Stimulated activated CD8-positive, alpha-beta memory T cell treated with anti-CD3 and anti-CD28 coated beads, Interleukin-4, amount 100 ng/mL, for 4 hours (primary cell): ENCODE data around the gene NTM.

Experiments used
- DNase-seq, 2 donors: peaks; one replicate each; pipeline ENCODE4 v3.0.0-alpha.2; 2020; ENCODE audit warnings: low read depth in 2 of 2, low spot score in 1 of 2

NTM gene

DNA sequence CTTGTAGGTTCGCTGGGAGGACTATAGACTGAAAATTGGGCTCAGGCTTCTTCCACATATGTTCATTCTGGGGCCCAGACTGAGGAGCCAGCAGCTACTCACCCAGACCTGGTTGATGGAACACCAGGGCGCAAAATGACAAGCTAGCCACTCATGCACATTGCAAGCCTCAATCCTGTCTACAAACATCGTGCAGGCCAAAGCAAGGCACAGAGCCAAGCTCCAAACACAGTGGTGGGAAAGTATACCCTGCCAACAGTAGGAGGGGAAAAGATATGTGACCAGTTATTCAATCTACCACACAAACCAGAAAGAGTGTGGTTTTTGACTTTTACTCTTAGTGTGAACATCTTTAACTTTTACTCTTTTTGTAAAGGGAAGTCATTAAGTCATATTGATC is 660.5 kb downstream of the NTM start:
- DNase-seq = no peak

DNA sequence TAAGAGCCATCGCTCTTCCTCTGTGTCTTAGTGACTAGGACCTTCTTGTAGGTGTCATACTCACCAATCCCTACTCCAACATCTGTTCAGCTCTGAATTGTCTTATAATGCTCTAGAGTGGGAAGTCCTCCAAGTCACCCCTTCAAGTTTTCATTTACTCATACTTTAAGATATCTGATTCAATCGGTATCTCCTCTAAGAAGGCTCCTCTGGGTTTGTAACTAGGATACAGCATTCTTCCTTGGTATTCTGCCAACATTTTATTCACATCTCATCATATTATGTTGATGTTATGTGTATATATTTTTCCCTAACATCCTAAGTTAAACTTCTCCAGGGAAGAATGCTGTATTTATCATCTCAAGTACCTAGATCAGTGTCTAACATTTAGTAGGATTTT is 662.1 kb downstream of the NTM start:
- no peak for DNase-seq

DNA sequence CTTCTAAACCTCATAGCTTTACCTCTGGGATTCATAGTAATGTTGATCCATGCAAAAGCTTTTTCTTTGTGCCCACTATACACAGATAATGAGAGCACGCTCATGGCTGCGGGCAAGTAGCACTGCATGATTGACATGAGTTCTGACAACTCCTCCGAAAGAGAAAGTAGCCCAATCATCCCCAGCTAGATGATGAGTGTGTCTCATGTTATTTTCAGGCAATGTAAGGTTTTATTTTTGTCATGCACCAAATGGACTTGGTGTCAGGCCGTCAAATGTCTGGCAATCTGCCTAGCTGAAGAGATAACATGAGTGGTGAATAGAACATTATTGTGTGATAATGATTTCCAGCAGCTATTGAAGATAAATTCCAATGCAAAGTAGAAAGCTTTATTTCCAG is 662.6 kb downstream of the NTM start:
- DNase-seq = no peak

DNA sequence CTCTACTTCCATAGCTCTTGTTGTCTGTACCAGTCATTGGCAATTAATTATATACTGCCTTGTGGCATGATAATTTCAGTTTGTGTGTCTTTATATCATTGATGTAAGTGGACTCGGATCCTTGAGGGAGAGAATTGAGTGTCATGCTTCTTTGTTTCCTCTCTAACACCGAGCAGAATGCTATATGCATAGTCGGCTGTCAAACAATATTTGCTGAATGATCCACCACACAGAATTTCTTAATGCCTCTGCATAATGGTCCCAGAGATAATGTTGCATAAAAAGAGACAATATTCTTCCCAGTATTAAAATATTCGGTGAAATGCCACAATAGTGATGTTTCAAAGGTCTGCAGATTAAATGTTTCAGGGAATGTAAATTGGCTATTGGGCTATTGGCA is 664.8 kb downstream of the NTM start:
- DNase-seq = no peak

DNA sequence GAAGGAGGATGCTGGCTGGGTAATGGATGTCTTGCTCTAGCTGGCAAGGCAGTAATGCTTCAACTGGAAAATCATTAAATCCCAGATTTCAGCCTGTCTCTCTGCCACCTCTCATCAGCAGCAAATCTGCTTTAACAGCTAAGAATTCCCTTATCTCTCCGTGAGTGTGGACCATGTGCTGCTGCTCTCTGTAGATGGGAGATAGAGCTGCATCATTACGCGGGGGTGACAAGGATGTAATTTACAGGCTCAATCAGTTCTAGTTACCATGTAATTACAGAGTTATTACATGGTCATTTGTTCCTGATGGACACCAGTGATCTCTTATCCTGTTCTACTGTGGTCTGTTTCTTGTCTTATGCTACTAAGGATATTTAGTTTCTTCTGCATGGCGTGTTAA is 665.4 kb downstream of the NTM start:
- DNase-seq = no peak

DNA sequence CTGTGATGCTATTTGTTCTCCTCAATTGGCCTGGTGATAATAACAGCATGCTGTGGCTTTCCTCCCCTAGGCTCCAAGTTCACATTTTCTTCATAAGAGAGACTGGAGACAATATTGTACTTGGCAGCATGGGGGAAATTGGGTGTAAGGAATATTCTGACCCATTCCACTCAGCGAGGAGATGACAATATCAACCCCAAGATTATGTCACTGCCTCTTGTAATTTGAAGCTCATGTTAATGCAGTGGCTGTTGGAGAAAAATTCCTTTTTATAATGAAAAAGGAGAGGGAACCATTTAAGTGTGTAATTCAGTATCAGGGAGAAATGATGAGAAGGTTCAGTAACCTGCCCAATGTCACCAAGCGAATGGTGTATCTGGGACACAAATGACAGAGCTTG is 665.8 kb downstream of the NTM start:
- DNase-seq = no peak

DNA sequence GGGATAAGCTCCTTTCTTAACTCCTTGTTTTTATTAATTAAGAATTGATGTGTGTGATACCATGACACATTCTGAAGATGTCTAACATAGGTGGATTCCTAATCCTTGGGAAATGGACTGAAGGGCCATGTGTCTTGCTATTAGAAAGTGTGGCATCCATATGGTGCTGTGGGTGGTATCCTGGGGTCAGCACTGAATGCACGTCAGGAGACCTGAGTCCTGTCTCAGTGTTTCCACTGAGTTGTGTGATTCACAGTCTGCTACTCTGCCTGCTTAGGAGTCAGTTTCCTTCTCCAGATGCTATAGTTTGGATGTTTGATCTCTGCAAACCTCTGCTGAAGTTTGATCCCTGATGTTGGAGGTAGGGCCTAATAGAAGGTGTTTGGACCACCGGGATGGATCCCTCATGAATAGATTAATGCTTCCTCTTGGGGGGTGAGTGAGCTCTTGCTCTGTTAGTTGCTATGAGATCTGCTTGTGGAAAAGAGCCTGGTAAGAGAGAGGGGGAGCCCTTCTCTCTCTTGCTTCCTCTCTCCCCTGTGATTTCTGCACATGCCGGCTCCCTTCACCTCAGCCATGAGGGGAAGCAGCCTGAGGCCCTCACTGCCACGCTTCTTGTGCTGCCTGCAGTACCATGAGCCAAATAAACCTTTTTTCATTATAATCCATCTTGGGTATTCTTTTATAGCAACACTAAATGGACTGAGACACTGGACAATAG is 666.5 kb downstream of the NTM start:
- no peak for DNase-seq

DNA sequence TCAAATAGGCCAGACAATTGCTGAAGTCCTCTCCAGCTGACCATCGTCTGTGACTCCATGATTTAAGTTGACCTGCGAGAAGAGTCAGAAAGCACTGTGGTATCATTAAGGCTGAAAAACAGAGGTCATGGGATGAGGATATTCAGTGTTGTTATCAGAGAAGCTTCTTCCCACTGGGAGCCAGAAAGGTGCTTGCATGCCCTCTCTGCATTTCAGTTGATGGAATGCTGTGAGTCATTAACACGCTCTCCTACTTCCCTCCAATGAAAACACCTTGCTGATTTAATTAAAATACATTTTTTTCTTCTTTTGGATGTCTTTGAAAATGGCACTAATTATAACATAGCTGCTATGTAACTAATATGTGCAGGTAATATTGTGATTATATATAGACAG is 667.0 kb downstream of the NTM start:
- no peak for DNase-seq

DNA sequence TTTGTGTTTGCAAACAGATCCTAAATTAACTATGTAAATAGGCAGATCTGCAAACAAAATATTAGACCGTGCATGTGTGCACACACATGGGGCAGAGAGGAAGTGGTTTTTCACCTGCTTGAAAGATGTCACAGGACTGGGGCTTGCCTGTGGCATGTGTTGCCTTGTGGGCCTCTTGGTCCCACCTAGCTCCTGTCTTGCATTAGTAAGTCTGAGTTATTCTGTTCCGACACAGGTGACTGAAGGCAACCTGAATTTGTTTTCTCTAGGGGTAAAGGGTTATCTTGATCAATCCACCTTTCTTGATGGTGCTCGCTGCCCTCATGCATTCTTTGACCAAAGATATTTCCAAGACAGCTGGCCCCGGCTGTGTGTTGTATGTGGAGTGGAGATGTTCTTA is 667.5 kb downstream of the NTM start:
- DNase-seq = no peak

DNA sequence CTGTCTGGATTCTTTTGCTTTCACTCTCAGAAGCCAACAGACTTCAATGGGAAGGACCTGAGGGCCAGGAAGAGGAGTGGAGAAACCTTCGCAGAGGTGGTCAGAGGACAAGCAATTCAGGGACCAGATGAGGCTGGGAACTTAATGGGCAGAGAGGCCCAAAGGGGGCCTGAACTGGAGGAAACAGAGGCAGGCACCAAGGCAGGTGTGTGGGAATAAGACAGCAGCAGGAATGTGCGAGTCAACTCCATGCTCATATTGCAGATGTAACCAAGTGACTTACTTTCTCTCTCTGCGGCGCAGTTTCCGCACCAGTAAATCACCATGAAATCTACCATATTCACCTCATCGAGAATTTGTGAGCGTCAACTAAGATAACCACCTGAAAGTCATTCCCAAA is 669.1 kb downstream of the NTM start:
- DNase-seq = no peak

DNA sequence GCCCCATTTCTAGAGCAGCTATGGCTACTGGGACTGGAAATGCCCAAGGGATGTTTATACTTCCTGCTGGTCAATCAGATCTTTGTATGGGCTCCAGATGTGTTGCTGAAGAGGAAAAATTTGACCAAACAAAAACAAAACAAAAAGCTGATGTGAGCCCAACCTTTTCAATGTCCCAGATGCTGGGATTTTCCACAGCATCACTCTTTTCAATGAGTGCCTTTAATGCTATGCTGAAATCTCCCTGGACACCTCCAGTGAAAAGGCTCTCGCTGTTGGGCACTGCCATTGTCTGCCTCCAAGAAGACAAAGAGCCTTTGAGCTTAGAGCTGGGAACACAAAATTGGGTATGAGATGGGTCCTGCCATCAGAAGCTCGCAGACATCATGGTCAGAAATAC is 671.9 kb downstream of the NTM start:
- DNase-seq = no peak

DNA sequence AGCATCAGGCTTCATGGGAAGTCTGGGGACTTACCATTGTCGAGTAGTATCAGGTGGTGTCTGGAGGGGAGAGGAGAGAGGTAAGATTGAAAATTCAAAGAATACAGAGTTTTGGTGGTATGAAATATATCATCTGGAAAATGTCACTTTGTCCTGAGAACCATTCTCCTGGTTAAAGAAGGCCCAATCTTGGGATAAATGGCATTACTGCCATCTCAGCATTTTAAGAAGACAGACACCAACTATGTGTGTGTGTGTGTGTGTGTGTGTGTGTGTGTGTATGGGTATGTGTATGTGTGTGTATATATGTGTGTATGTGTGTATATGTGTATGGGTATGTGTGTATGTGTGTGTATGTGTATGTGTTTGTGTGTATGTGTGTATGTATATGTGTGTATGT is 673.3 kb downstream of the NTM start:
- no peak for DNase-seq

DNA sequence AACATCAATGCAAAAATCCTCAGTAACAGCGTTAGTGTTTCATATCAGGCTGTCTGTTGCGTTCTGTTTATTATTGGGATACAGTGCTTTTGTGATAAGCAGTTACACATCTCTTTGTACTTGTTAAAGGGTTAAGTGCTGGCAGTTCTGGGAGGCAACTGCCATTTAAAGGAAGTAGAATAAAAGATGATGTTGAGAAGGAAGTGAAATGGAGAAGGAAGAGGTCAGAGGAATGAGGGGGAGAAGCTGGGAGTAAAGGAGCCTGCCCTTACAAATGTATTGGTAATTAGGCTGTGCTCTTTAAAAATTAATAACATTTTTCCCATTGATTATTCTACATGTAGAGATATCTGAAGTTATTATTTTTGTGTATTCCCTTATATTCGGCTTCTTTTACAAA is 674.7 kb downstream of the NTM start:
- DNase-seq = no peak

DNA sequence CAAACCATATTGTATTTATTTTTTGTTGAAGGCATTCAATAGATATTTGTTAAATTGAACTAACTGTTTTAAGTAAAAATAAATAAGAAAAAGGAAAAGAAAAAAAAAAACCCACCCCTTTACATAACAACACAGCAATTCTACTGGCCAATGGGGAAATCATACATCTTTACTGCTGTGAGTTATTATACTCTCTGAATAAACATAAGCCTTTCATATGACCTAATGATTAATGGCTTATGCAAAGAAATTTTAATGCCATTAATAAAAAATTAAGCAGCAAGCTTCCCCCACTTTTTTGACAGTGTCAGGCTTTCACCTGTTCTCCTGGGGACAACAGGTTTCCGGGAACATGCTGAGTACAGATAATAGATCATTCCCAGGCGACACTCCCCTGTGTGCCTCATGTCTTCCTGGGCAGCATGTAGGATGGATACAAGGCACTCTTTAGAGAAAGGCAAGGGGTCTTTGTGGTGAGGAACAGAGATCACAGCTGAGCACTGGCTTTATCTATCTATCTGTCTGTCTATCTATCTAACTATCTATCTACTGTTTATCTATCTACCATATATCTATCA is 676.0 kb downstream of the NTM start:
- no peak for DNase-seq

DNA sequence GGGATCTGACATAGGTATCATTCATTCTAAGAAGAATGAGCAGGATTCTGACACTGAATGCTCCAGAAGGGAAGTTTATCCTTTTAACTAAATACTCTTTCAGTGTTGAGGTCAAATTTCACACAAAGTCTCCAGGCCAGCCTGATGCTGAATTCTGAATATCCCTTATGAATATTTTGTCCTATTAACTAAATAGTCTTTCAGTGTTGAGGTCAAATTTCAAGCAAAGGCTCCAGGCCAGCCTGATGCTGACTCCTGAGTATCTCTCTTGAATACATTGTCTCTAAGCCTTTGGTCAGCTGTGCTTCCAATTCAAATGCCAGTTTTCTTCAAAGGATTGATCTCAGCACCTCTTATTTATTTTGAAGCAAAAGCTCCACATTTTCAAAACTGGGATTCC is 676.8 kb downstream of the NTM start:
- no peak for DNase-seq

DNA sequence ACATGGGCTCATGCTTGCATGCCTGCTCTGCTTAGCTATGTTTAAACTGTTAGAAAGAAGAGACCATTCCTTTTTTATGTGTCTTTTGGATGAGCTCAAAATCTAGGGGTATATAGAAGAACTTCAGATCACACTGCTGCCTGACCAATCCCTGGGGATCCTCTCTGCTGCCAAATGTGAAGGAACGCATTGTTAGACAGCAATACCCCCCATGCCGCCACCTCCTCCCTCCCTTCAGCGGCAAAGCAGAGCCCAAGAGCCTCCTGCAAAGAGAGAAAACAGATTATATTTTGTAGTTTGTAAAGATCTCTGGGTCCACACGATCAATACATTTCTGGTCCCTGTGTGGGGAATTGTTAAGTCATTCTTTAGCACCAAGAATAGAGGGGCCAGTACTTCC is 677.6 kb downstream of the NTM start:
- DNase-seq = no peak

DNA sequence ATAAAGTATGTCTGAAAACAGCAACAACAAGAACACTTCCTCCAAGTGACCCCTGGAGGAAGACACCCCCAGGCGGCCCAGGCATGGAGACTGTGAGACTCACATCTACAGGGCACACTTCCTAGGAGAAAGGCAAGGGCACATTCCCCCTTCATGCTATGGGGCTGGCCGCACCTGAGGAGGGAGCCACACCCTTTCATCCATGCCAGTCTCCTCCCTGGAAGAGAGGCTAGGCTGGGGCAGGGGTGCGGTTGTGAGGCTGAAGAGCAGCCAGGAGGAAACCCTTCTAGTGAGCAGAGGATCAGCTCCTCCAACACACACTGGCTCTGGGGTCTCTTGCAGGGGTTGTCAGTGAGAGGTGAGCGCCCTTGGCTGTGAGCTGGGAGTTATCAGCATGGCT is 678.8 kb downstream of the NTM start:
- DNase-seq = no peak

DNA sequence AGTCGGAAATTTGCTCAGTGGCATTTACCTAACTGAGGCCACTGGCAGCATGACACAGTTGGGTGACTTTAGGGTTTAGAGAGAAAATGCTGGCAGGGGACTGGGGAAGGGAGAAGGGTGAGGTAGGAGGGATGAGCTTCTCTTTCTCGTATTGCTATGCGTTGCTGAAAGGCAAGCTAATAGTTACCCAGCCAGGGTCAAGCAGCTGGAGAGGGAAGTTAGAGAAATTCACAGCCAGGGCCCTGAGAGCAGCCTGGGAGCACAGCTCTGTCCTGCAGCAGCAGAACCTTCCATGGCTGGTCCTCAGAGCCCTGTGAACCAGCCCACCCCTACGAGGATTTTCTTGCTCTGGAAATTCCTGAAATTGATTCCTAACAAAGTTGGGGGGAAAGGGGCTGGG is 679.6 kb downstream of the NTM start:
- no peak for DNase-seq

DNA sequence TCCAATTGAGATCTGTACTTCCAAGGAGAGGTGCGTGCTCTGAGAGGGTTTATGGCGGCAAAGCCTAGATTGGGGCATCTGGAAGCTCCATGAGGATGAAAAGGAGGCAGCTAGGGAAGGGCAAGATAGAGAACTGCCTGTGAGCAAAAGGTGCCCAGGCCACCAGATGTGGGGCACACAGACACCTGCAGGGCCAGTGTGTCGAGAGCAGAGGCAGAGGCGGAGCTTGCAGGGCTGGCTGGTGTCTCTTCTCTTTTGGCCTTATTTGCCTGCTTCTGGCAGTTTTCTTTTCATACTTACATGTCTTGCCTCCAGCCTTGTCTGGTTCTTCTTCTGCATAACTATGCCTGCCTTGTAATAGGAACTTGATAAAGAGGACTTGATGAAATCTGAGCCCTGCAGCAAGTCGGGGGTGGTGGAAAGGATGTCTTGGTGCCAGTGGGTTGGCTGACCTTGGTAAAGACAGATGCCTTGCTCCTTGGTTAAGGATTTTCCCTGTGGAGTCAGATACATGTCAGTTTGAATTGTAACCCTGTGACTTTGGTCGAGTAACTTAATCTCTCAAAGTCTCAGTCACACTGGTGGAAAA is 680.3 kb downstream of the NTM start:
- no peak for DNase-seq

DNA sequence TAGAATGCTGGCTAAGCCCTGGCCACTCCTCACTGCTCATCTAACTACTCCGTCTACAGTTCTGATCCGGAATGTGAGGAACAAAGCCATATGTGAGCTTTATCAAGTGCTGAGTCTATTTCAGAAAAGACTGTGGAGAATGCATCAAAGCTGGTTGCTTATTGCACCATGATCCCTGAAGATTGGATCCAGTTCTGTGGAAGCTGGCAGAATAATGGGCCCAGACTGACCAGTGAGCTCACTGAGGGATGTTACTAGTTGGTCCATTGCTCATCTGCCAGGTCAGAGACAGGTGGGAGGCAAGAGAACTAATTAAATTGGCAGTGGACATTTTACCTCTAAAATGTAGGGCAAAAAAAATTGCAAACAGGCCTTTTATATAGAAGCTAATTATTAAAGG is 681.3 kb downstream of the NTM start:
- no peak for DNase-seq

DNA sequence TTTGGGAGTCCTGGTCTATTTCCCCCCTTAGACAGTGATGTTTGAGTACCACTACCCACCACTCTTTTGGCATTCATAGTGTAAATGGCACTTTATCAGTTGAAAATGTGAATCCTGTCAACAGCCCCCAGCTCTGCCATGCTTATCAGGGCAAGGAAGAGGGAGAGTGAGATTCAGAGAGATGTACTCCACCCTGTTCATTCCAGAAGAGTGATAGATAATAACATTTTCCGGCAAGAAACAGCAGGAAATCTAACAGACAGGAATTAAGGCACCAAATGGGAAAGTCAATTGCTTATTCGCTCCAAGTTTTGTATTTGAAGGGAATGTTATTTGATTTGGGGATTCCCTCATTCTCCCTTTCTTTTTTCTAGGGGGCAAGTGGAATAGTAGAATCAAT is 681.9 kb downstream of the NTM start:
- DNase-seq = no peak

DNA sequence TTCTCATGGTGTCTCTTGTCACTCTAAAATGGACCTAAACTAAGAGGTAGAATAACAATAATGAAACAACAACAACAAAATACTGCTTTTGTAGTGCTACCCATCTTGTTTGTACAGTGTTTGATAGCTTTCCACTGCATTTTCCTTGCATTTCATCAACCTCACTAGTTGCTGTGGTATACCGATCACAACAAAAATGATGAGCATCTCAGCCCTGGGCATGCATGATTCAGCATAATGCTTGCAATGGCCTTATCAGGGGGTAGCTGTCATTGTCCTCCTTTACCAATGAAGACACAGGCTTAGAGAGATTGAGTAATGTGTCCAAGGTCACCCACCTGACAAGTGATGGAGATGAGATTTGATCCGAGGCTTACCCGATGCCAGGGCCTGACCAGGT is 682.5 kb downstream of the NTM start:
- DNase-seq = no peak

DNA sequence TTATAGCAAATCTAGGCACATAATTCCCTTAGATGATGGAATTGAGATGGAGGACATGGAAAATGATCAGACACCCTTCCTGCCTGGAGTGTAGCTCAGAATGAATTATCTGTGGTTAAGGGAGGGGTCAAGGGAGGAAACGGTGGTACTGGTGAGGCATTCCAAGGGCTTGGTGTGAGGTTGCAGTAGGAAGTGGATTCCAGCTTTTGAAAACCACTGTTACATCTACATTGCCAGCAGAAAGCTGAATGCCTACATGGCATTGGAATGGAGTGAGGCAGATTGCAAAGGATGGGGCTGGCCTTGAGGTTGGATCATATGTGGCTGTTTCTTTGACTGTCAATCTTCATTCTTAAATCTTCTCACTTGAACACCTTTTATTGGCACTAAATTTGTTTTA is 684.4 kb downstream of the NTM start:
- DNase-seq = no peak
